Measurements from ENCODE around the gene MYLIP.

DNA sequence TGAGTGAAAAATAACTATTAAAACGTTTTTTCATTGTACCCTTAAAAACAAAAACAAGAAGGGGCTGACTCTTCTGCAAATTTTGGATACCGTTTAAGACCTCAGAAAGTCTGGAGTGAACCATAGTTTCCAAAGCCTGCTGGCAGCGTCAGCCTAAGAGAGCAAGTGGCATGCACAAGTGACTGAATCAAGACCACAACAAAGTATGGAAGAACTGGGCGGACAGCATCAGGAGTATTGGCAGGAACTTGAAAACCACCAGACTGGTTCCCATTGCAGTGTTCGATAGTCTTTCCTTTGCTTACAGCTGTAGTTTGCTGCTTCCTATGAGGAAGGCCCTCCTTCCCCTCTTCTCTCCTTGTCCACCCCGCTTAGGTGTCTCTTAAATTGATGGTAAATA, 33.7 kb upstream of the MYLIP start:
- TF ChIP-seq CTCF (tag by site-specific recombination; IDR thresholded peaks at IDR 0.05) = no peak
- no peak for TF ChIP-seq REPIN1 (tag by site-specific recombination; IDR thresholded peaks at IDR 0.05; ENCODE audit: low read depth)
- no peak for TF ChIP-seq ZNF530 (tag by site-specific recombination; IDR thresholded peaks at IDR 0.05; ENCODE audit: low read depth)
- no peak for TF ChIP-seq ZNF138 (tag by site-specific recombination; IDR thresholded peaks at IDR 0.05; ENCODE audit: borderline replicate concordance)
- TF ChIP-seq, protein P1, sequence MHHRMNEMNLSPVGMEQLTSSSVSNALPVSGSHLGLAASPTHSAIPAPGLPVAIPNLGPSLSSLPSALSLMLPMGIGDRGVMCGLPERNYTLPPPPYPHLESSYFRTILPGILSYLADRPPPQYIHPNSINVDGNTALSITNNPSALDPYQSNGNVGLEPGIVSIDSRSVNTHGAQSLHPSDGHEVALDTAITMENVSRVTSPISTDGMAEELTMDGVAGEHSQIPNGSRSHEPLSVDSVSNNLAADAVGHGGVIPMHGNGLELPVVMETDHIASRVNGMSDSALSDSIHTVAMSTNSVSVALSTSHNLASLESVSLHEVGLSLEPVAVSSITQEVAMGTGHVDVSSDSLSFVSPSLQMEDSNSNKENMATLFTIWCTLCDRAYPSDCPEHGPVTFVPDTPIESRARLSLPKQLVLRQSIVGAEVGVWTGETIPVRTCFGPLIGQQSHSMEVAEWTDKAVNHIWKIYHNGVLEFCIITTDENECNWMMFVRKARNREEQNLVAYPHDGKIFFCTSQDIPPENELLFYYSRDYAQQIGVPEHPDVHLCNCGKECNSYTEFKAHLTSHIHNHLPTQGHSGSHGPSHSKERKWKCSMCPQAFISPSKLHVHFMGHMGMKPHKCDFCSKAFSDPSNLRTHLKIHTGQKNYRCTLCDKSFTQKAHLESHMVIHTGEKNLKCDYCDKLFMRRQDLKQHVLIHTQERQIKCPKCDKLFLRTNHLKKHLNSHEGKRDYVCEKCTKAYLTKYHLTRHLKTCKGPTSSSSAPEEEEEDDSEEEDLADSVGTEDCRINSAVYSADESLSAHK (tag by site-specific recombination; IDR thresholded peaks at IDR 0.05) = no peak
- TF ChIP-seq ZNF184 (tag by site-specific recombination; IDR thresholded peaks at IDR 0.05) = no peak
- no peak for TF ChIP-seq ZNF658 (tag by site-specific recombination; IDR thresholded peaks at IDR 0.05)
- TF ChIP-seq, protein P2, sequence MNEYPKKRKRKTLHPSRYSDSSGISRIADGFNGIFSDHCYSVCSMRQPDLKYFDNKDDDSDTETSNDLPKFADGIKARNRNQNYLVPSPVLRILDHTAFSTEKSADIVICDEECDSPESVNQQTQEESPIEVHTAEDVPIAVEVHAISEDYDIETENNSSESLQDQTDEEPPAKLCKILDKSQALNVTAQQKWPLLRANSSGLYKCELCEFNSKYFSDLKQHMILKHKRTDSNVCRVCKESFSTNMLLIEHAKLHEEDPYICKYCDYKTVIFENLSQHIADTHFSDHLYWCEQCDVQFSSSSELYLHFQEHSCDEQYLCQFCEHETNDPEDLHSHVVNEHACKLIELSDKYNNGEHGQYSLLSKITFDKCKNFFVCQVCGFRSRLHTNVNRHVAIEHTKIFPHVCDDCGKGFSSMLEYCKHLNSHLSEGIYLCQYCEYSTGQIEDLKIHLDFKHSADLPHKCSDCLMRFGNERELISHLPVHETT (tag by site-specific recombination; IDR thresholded peaks at IDR 0.05) = no peak
